G401 (cell line): ENCODE data around the gene ESRRG. TPM values are rescaled to one million over a fixed set of nuclear protein-coding genes. Genes with fewer than 3 reads are reported as not detected.

Source experiments
- DNase-seq: peaks from one replicate; pipeline ENCODE4 v3.0.0-alpha.2; 2015; ENCODE audit warnings: low spot score
- in situ Hi-C: cut with HindIII; loops from 2 replicates; pipeline ENCODE4 v1.10.0; 2016; ENCODE audit warnings: low sequenced_read_pairs, mixed read lengths
- total RNA-seq: library from RNA; depleted of rRNA; stranded (reverse); fragments of >200 nt; shearing (Covaris generic); gene quantifications from 2 replicates; pipeline ENCODE4 v1.2.3, GENCODE V29; 2014; rRNA removed

The ESRRG gene
- total RNA-seq = not detected in 2 replicates

DNA sequence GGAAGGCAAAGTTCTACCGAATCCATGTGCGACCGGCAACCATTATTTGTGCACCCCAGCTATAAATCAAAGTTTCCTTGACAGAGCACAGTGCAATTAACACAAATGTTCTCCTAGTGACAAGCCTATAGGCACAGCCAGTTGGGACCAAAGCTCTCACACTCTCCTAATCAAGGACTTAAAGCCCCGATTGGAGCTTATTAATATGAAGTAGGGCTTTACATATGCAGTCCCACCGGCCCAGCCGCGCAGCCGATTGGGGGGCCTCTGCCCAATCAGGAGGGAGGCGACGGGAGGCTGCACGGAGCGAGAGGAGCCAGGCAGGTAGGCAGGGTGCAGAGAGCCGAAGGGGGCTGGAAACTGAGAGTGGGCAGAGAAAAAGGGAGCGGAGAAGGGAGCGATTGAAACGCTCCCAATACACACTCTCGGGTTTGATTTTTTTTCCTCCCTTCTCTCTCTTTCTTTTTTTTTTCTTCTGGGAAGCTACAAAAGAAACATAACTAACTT, at the start of gene ESRRG:
Gene ESRRG, minus strand, starts transcription at position 156 of the 507 bp plus-strand sequence. Its CDS starts 130 bp downstream, at position 26.
- DNase-seq = peak; percentile 46
- in situ Hi-C loops = no loop called here

- in situ Hi-C loops = no loop called here
- no peak for DNase-seq
These were observed 48.7 kb upstream of the ESRRG start for GRCh38 chr1:216771922-216772321.

GRCh38 chr1:216766633-216767327, 43.6 kb upstream of the ESRRG start:
- no peak for DNase-seq
- in situ Hi-C loops = no loop called here

DNA sequence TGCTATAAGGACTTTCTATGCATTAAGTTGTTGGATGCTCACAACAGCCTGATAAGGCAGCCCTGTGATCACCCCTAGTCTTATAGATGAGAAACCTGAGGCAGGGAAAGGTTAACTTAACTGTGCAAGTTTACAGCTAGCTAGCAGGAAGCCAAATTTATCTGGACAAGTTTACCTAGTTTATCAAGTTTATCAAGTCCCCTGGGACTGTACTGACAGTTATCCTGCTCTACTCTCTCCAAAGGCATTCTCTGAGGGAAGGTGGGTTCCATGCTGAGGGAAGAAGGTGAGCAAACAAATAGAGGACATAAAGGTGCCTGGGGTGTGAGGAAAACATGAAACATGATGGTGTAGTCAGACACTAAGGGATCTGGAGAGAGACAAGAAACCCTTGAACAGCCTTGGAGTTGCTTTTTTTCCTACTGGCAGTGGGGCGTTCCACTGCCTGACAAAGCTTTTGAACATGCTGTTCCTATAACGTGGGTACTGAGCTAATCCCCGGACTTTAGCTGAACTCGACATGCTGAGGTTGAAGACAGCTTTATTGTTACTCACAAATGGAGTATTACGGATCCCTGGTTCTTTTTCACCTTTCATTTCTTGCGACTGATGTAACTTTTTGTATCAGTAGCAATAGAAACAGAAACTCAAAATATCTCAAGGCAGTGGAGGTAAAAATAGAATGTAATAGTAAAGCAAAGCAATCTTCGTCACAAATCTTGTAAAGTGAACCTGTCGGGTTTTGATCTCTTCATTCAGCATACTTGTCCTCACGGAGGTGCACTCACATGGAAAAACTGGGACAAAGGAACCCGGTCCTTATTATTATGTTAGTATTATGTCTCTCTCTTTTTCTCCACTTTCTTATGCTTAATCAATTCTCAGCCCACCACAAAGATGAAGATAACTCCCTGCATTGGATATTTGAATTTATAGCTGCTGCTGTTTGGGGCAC, 42.4 kb upstream of the ESRRG start:
- in situ Hi-C loops = no loop called here

GRCh38 chr1:216758161-216758560, 34.9 kb upstream of the ESRRG start:
- no peak for DNase-seq
- in situ Hi-C loops = no loop called here

More for the DNA sequence above, 42.4 kb upstream of the ESRRG start:
- no peak for DNase-seq

DNA sequence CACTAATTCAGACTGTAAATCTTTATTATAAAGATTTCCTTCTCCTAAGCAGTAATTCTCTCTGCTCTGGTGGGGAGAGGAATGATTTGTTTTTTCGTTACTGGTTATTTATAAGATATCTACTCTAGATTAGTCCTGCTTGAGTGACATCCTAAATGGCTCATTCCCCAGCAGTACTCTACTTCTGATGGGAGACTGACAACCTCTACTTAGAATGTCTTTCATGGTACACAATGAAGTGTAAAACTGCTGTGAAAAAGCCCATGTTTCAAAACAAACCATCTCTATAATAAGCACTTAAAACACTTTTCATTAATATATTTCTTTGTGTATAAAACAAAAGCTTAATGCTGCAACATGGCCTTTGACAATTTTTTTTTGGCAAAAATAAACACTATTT, 33.9 kb upstream of the ESRRG start:
- in situ Hi-C loops = no loop called here
- no peak for DNase-seq

GRCh38 chr1:216750961-216751360, 27.7 kb upstream of the ESRRG start:
- no peak for DNase-seq
- in situ Hi-C loops = no loop called here

GRCh38 chr1:216750031-216750627, 26.9 kb upstream of the ESRRG start:
- peak; percentile 57 for DNase-seq
- in situ Hi-C loops = no loop called here

- no peak for DNase-seq
- in situ Hi-C loops = no loop called here
These were observed 26.0 kb upstream of the ESRRG start for GRCh38 chr1:216749232-216749631.

DNA sequence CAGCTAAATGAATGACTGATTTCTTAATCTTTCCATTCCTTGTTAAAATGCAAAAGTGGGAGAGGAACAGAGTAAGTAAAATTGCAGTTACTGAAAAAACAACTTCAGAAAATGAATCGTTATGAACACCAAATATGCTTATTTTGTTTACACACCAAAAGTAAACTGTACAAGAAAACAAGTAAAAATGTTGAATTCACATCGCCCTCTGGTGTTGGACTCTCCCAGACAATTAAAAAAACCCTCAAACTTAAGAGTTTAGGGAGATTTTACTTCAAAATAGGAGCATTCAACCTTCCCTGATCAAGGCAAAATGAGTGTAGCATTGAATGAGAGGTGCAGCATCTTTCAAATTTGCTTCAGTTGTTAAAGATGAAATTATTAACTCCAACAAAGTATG, 19.4 kb upstream of the ESRRG start:
- in situ Hi-C loops = no loop called here
- DNase-seq = no peak

DNA sequence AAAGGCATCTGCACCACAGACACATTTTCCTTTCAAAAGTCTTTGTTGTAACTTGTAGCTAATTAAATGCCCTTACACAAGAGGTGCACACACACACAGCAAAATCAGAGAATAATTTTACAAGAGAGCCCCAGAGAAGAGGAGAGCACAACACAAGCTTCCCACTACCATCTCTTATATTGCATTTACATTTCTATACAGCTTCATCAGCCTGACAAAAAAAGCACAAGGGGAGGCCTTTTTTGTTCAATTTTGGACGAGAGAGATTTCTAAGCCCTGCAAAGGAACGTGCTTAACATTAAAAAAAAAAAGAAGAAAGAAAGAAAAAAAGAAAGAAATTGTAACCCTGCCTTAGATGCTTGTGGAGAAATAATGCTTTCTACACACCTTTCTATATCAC, 17.1 kb upstream of the ESRRG start:
- DNase-seq = no peak
- in situ Hi-C loops = no loop called here

DNA sequence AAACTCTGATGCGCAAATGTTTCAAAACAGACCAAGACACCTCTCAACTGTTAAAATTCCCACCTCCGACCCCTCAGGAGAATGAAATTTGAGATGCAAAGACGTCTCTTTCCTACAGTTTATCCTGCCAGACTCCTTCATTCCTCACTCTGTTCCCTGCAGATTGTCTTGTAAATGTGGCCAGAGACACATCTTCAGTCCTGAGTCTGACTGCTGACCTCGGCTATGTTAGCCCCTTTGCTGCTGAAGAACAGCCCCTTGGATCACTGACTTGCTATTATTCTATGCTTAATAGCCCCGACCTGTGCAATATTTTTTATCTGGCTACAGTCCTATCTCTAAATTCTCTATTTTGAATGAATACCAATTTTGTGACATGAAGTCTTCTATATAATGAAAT, 16.6 kb upstream of the ESRRG start:
- DNase-seq = no peak
- in situ Hi-C loops = no loop called here

DNA sequence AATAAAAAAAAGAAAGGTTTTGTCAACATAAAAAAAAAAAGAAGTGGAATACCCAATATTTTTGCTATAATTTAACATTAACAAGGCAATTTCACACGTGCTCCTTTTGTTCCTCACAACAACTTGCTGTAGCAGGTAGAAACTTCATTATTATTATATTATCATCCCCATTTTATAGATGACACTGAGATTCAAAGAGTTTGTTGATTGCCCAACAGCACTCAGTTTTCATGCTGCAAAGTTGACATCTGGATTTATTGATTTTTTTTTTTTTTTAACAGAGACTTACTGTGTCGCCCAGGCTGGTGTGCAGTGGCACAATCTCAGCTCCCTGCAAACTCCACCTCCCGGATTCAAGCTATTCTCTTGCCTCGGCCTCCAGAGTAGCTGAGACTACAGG, 8.9 kb upstream of the ESRRG start:
- DNase-seq = no peak
- in situ Hi-C loops = no loop called here

DNA sequence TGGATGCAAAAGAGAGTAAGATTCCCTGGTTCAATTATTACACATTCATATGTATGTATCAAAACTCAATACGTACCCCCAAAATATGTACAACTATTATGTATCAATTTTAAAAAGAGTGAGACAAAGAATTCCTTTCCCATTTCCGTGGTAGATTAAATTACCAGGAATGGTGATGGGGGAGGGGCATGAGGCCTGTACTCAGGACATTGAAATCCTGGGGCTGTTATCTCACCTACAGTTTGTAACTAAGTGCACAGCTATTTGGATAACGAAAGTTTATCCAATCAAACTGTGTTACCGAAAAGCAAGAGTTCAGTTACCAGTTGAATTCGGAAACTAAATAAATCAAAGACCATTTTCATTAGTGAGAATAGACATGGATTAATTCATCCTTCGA, 8.3 kb upstream of the ESRRG start:
- in situ Hi-C loops = no loop called here
- DNase-seq = no peak

GRCh38 chr1:216726435-216726834, 3.2 kb upstream of the ESRRG start:
- DNase-seq = no peak
- in situ Hi-C loops = no loop called here

- in situ Hi-C loops = no loop called here
- DNase-seq = peak; percentile 20
These were observed 408 bp downstream of the ESRRG start for GRCh38 chr1:216722821-216723220.

- peak; percentile 10 for DNase-seq
- in situ Hi-C loops = no loop called here
These were observed 1.4 kb downstream of the ESRRG start for GRCh38 chr1:216721863-216722262.

DNA sequence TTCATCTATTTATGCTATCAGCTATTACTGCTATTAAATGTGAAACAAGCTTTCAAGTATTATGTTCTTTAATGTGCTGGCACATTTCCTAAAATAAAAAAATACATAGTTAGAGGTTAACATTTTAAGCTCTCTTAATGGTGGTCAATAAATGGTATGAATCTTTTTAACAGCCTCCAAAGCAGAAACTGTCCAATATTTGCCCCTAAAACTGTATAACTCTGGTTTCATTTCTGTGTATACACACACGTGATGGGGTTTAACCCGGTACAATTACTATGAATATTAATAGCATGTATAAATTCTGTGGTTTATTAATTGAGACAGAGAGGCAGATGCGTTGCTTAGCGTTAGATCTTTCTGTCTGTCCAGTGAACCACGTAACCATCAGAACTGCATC, 2.2 kb downstream of the ESRRG start:
- no peak for DNase-seq
- in situ Hi-C loops = no loop called here

GRCh38 chr1:216711712-216712111, 11.5 kb downstream of the ESRRG start:
- no peak for DNase-seq
- in situ Hi-C loops = no loop called here
